ENCODE measurements around the gene POLR1E. TPM values are rescaled to one million over a fixed set of nuclear protein-coding genes. Genes with fewer than 3 reads are reported as not detected.

Gene POLR1E, protein sequence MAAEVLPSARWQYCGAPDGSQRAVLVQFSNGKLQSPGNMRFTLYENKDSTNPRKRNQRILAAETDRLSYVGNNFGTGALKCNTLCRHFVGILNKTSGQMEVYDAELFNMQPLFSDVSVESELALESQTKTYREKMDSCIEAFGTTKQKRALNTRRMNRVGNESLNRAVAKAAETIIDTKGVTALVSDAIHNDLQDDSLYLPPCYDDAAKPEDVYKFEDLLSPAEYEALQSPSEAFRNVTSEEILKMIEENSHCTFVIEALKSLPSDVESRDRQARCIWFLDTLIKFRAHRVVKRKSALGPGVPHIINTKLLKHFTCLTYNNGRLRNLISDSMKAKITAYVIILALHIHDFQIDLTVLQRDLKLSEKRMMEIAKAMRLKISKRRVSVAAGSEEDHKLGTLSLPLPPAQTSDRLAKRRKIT
- 46.0 TPM for total RNA-seq

DNA sequence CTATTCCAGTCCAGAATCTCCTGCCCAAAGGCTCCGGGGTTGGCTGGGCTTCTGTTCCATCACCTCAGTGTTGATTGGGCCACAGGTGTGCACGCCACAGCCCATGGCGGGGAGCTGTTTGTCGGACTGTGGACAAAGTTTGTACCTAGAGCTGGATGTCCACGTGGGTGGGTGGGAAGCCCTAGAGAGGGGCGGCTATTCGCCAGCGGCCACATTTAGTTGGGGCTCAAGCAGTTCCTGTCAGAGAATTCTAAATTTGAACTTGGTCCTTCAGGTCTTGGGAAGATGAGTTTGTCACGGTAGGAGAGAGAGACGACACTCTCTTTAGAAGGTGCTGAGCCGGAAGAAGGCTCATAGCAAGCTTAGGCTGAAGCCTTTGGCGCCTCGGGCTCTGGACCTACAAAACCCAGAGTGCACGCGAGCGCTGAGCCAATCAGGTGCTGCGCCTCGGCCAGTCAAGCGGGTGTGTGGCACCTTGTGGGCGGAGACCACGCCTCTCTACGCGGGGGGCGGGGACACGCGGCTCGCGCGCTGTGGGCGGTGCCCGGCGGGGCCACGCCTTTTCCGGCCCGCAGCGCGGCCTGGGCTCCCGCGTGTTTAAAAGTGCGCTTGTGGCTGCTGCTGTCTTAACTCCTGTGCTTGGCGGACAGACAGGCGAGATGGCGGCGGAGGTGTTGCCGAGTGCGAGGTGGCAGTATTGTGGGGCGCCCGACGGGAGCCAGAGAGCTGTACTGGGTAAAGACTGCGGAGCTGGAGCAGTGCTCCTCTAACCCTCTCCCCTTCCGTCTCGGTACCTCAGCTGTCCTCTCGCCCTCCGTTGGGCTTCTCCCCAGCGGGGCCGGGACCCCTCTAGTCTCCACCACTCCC, at the start of gene POLR1E:
Gene POLR1E, plus strand, starts transcription at position 560 of the 867 bp plus-strand sequence. Its CDS starts 100 bp downstream, at position 660.
- DNase-seq: peak; percentile 93

DNA sequence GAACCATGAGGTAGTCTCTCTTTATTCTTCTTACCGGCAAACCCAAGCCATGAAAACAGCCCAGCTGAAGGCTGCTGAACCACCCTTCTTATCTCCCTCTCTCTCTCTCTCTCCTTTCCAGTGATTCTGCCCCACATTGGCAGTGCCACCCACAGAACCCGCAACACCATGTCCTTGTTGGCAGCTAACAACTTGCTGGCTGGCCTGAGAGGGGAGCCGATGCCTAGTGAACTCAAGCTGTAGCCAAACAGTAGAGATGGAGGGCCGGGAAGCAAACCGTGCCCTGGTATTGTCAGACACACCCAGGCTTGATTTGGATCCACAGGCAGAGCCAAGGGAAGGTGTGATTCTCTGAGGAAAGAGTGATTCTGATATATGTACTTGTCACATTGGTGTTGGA, 49.2 kb upstream of the POLR1E start:
- no peak for DNase-seq

DNA sequence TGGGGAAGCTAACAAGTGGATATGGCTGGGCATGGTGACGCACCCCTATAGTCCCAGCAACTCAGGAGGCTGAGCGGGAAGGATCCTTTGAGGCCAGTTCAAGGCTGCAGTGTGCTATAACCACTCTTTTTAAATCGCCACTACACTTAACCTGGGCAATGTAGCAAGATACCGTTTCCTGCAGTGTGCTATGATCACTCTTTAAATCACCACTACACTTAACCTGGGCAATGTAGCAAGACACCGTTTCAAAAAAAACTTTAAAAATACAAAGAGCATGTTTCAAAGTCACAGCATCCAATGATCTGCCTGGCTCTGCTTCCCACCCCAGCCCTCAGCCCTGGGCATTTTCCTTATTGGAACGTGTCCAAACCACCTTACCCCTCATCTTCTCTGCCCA, 48.7 kb upstream of the POLR1E start:
- no peak for DNase-seq

DNA sequence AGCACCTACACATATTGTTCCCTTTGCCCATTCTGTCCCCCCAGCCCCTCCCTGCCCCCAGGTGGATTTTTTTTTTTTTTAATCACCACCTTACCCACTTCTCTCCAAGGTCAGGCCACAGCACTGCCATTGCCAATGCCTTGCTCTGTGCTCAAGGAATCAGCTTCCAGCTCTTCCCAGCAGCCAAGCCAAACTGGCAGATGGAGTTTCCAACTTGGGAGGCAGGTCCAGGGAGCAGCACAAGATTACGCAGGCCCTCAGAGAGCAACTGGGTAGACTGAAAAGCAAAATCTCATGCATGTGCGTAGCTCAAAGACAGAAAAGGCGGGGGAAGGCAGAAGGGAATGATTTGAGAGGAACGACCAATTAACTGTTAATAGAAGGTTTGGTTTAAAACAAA, 48.1 kb upstream of the POLR1E start:
- no peak for DNase-seq

- DNase-seq: no peak
Observed at GRCh38 chr9:37438359-37438758, 47.4 kb upstream of the POLR1E start.

DNA sequence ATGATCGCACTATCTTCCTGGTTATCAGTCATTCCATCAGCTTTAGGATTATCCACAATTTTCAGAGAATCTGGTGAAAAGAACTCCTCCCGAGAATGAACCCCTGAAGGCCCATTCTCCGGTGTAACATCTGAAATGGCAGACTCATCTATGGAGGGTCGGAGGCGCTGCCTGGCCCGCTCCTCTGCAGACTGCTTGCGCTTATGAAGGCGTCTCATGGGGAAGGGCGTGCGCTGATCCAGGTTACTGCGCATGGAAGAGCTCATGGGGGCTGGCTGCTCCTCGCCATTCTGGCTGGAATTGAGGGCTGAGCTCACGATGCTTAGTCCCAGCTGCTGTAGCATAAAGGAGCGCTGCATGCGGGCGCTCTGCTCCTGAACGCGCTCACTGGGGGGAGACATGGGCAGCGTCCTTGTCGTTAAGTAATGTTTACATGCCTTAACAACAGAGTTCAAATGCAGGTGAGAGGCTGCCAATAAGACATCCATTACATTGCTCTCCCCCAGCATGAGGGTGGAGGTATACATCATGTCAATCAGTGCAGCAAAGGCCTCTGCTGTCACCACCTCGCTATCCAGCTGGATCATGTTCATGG, 43.9 kb upstream of the POLR1E start:
- DNase-seq: no peak

- no peak for DNase-seq
Observed at GRCh38 chr9:37442556-37442955, 43.2 kb upstream of the POLR1E start.

DNA sequence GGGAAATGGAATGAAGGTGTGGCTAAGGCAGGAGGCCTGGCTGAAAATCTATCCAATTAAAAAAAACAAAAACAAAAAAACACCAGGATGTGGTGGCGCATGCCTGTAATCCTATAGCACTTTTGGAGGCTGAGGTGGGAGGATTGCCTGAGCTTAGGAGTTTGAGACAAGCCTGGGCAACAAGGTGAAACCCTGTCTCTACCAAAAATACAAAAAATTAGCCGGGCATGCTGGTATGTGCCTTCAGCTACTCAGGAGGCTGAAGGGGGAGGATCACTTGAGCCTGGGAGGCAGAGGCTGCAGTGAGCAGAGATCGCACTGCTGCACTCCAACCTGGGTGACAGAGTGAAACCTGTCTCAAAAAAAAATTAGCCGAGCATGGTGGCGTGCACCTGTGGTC, 42.2 kb upstream of the POLR1E start:
- DNase-seq: no peak

DNA sequence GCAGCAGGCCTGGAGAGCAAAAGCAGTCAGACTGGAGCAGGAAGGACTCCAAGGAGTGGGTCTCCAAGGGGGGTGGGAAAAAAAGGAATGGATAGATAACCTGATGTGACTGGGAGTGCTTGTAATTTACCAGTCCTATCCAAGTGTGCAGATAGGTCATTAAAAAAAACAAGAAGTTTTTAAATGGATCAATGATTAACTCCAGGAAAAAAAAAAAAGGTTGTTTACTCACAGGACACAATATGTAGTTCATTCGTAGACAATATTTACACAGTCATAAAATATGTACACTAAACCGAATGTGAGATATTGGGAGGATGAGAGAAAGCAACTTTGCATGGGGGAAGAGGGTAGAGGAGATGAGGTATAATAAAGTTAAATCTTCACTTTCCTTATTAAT, 40.9 kb upstream of the POLR1E start:
- DNase-seq: no peak

GRCh38 chr9:37445832-37446231, 39.9 kb upstream of the POLR1E start:
- DNase-seq: no peak

GRCh38 chr9:37446401-37446800, 39.3 kb upstream of the POLR1E start:
- no peak for DNase-seq

GRCh38 chr9:37447111-37447510, 38.6 kb upstream of the POLR1E start:
- no peak for DNase-seq

- peak; percentile 32 for DNase-seq
Observed at GRCh38 chr9:37449862-37450632, 35.7 kb upstream of the POLR1E start.

DNA sequence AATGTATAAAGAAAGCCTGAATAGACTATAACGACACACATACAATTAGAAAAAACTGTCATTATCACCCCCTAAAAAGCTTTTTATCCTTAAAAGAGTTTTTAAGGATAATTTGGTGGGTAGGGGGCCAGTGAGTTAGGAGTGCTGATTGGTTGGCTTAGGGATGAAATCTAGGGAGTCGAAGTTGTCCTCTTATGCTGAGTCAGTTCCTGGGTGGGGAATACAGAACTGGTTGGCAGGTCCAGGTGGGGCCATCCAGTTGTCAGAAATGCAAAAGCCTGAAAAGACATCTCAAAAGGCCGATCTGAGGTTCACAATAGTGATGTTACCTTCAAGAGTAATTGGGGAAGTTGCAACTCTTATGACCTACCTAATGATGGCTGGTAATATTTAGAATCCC, 34.1 kb upstream of the POLR1E start:
- DNase-seq: no peak

DNA sequence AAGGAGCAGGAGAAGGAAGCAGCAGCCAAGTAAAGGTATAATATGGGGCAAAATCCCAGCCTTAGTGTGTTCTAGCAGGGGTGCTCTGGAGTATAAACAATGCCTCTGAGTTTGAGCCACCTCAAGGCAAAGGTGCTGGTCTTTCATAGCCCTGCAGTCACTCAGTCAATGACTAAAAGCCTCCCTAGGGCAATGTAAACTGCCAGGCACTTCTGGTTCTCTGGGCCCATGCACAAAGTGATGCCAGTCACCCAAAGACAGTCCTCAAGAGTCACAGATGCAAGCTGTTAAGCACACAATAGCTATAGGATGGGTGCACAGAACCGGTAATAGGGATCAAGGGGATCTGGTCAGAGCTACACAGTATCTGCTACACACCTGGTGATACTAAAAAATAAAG, 33.1 kb upstream of the POLR1E start:
- DNase-seq: no peak

DNA sequence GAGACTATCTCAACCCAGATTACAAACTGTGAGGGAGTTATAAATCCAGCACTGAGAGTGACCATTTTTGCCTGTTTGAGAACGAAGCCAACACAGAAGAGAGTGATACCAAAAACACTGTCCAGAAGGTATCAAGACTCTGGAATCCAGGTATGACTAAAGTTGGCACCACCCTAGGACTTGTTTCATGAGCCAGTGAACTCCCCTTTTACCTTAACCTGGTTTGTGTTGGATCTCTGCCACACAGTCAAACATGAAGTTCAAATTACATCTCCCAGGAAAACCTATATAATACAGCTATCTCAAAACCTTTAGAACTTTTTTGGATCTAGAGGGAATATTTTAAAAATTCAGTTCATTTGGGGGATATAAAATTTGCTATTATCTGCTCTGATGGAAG, 31.9 kb upstream of the POLR1E start:
- no peak for DNase-seq

DNA sequence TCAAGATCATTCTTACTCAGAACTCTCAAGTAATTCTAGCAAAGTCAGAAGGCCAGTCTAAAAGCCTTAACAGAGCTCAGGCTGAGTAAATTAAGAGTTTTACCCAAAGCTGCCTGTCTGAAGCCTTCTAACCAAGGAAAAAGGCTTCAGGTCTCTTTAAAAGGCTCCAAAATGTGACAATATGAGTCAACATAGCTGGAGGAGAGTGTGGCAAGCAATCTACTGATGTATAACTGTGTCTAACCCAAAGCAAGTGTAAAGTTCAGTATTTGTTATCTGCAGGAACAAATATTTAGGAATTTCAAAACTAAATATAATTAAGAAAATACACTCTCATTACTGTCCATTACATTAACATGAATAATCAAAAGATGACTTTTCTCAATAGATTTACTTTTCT, 31.5 kb upstream of the POLR1E start:
- no peak for DNase-seq

- no peak for DNase-seq
Observed at GRCh38 chr9:37455884-37456647, 29.7 kb upstream of the POLR1E start.

DNA sequence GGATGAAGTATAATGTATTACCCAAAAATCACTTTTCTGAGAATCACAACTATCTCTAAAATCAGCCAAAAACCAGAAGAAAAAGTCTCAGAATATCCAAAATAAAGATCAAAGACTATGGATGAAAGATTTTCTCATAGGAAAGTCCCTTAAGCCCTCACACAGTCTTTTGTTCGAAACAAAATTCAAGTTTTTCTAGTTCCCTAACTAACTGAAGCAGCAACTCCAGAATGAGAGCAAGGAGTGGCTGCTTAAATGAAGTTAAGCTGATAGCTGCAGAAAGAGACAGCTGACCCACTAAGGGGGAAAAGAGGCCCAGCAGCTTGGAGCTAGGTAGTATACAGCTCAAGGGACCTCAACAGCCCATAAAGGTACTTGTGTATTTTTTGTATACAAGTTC, 28.9 kb upstream of the POLR1E start:
- DNase-seq: no peak

GRCh38 chr9:37464006-37464405, 21.7 kb upstream of the POLR1E start:
- no peak for DNase-seq

DNA sequence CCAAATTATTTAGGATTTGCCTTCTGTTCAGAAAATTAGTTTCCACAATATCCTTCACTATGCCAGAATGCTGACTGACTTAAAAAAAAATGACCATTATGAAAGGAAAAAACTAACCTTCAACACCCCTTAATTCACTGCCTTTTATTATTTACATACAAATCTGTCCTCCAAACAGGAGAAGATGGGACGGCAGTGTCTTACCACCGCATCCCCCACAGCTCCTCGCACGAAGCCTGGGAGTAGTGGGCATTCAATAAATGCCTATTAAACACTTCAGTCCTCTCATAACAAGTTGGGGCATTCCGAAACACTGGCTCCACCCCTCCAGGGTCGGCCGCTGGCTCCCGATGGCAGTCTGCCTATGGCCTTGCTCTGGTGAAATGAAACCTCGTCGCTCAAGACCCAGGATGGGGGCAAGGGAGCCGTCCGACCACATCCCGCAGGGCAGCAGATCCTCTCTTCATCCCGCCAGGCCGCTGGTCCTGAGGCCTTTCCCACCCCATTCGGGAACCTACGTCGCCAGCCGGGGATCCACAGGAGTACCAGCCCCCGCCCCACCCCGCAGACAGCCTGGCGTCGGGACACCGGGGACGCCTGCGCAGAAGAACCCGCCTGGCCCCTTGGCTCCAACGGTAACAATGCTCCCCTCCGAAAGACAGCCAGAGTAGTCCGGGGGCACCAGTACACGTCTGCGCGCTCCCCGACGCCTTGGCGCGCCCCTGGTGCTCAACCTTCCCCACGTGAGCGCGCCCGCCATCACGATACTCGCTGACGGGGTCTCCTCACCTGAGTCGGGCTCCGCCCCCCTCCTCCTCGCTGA, 21.1 kb upstream of the POLR1E start:
- DNase-seq: peak; percentile 79
